Germinal center (tissue), 1 donor: ENCODE data around the gene TMEM208.

Experiments
- DNase-seq: peaks from one replicate; pipeline ENCODE4 v3.0.0; 2012; ENCODE audit warnings: mixed read lengths, low spot score

TMEM208 gene

DNA sequence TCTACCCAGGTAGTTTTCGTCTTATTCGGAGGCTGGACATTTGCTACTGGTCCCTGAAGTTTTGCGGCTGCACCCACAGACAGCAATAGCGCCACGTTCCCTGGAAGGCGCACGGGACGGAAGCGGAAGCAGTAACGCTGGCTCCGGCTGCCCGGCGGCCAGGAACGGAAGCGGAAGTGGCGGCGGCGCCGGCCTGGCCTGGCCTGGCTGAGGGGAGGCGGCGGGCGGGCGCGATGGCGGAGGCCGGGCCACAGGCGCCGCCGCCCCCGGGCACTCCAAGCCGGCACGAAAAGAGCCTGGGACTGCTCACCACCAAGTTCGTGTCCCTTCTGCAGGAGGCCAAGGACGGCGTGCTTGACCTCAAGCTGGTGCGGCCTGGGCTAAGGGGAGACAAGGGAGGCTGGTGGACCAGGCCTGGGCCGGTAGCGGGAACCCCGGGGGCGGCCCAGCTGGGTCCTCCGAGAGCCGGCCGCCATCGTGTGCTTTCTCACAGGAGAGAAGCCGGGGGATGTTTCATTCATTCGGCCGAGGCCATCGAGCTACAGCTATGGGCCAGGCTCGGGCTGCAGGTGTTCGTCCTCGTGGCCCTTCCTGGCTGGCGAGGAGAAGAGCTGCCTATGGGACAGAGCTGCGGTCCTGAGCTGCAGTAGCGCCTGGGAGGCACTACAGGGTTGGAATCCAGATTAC lies 34.8 kb upstream of the TMEM208 start, which contains the start of gene E2F4:
E2F4 (plus strand) TSS at position 161 of the 687 bp plus-strand sequence; CDS start at position 234, 73 bp downstream.
- DNase-seq, result peak; percentile 90

- no peak for DNase-seq
Observed at GRCh38 chr16:67192781-67193361, 34.1 kb upstream of the TMEM208 start.

GRCh38 chr16:67193536-67193935 lies 33.4 kb upstream of the TMEM208 start:
- no peak for DNase-seq

- no peak for DNase-seq
Observed at GRCh38 chr16:67194260-67194659, 32.7 kb upstream of the TMEM208 start.

DNA sequence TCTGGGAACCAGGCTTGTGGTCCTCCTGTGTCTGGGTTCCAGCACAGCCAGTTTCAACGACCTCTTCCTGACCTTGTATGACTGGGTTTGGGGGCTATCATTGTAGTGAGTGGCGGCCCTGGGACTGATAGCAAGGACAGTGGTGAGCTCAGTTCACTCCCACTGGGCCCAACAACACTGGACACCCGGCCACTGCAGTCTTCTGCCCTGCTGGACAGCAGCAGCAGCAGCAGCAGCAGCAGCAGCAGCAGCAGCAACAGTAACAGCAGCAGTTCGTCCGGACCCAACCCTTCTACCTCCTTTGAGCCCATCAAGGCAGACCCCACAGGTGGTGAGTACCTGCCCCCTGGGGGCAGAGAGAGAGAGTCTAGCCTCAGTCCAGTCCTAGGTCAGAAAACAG lies 31.3 kb upstream of the TMEM208 start:
- DNase-seq, result no peak

- DNase-seq, result no peak
Observed at GRCh38 chr16:67196881-67197280, 30.0 kb upstream of the TMEM208 start.

- no peak for DNase-seq
Observed at GRCh38 chr16:67197704-67198103, 29.2 kb upstream of the TMEM208 start.

- DNase-seq, result peak; percentile 63
Observed at GRCh38 chr16:67198238-67198734, 28.6 kb upstream of the TMEM208 start.

GRCh38 chr16:67199011-67199807 lies 27.7 kb upstream of the TMEM208 start, which contains the start of gene ELMO3:
Gene ELMO3, plus strand, starts transcription at chr16:67199131. Its CDS starts 196 bp downstream, at chr16:67199327.
- DNase-seq, result no peak

- DNase-seq, result no peak
Observed at GRCh38 chr16:67199808-67200198, 27.1 kb upstream of the TMEM208 start.

- no peak for DNase-seq
Observed at GRCh38 chr16:67200491-67200890, 26.4 kb upstream of the TMEM208 start.

DNA sequence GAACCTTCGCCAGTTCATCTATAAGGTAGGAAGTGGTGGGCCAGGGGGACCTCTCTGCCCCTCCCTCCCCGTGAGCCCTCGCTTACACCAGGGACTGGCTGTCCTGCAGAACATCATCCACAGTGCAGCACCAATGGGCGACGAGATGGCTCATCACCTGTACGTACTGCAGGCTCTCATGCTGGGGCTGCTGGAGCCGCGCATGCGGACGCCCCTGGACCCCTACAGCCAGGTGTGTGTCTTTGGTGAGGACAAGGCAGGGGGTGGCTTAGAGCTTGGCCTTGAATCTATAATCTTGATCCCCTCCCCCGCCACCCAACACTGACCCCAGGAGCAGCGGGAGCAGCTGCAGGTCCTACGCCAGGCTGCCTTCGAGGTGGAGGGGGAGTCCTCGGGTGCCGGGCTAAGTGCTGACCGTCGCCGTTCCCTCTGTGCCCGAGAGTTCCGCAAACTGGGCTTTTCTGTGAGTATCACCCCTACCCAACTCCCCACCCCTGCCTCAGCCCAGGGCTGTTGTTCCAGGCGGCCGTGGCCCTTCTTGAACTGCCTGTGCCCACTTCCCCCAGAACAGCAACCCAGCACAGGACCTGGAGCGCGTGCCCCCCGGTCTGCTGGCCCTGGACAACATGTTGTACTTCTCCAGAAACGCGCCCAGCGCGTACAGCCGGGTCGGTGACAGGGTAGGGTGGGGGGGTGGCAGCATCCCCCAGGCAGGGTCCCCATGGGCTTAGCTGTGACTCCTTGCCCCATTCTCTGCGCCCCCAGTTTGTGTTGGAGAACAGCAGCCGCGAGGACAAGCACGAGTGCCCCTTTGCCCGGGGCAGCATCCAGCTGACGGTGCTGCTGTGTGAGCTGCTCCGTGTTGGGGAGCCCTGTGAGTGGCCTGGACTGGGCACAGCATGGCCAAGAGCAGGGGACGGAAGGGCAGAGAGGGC lies 25.3 kb upstream of the TMEM208 start:
- no peak for DNase-seq

- no peak for DNase-seq
Observed at GRCh38 chr16:67202426-67202825, 24.5 kb upstream of the TMEM208 start.

DNA sequence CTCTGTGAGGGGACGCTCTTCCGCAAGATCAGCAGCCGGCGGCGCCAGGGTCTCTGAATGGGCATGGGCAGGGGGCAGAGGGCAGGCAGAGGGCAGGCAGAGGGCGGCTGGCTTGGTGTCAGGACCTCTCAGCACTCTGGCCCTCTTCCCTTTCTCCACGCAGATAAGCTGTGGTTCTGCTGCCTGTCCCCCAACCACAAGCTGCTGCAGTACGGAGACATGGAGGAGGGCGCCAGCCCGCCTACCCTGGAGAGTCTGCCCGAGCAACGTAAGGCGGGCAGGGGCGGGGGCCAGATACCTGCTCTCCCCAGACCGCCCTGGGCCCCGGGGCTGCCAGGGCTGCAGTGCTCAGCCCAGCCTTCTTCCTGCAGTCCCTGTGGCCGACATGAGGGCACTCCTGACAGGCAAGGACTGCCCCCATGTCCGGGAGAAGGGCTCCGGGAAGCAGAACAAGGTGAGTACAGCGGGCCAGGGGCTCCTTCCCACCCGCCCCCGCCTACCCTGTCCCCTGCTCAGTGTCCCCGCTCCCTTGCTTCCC lies 23.9 kb upstream of the TMEM208 start:
- no peak for DNase-seq

GRCh38 chr16:67204076-67204475 lies 22.9 kb upstream of the TMEM208 start:
- DNase-seq, result no peak

- DNase-seq, result no peak
Observed at GRCh38 chr16:67206129-67206837, 20.6 kb upstream of the TMEM208 start.

GRCh38 chr16:67206838-67207248 lies 20.1 kb upstream of the TMEM208 start:
- no peak for DNase-seq

- no peak for DNase-seq
Observed at GRCh38 chr16:67207249-67208091, 19.5 kb upstream of the TMEM208 start.

GRCh38 chr16:67208154-67208896 lies 18.6 kb upstream of the TMEM208 start:
- DNase-seq, result no peak
